CD8-positive, alpha-beta memory T cell (primary cell): ENCODE measurements around the gene SNX20. TPM values are rescaled to one million over a fixed set of nuclear protein-coding genes. Genes with fewer than 3 reads are reported as not detected.

ENCODE experiments used
- CTCF ChIA-PET: fragments of 350-600 bp; sonication (Branson Sonifier 250); formaldehyde crosslinking; loops from one replicate; lab custom pipeline; 2021; ENCODE audit warnings: antibody characterized with exemption; lab: Charles Lee
- POLR2A ChIA-PET: fragments of 350-600 bp; sonication (Branson Sonifier 250); formaldehyde crosslinking; loops from one replicate; lab custom pipeline; 2021; ENCODE audit warnings: antibody characterized with exemption; lab: Charles Lee
- DNase-seq, 5 donors: peaks; one replicate each; pipeline versions ENCODE4 v3.0.0 to v3.0.0-alpha.2; 2020 to 2022; ENCODE audit warnings: mixed read lengths in 1 of 5
- H3K27ac ChIP-seq: one replicate; pipeline ENCODE4 v1.7.0; 2013; ENCODE audit warnings: low read depth, mild to moderate bottlenecking, low read length, moderate library complexity
- H3K27me3 ChIP-seq: 2 replicates; pipeline ENCODE4 v1.7.0; 2013; ENCODE audit warnings: low read length, mild to moderate bottlenecking; ENCODE audit not compliant: insufficient read depth, poor library complexity, severe bottlenecking
- H3K36me3 ChIP-seq: 2 replicates; pipeline ENCODE4 v1.7.0; 2013; ENCODE audit warnings: mild to moderate bottlenecking, low read length, moderate library complexity; ENCODE audit not compliant: insufficient read depth
- H3K4me1 ChIP-seq: 2 replicates; pipeline ENCODE4 v1.7.0; 2013; ENCODE audit warnings: mild to moderate bottlenecking, low read length, moderate library complexity; ENCODE audit not compliant: insufficient read depth
- H3K4me3 ChIP-seq: 2 replicates; pipeline ENCODE4 v1.7.0; 2013; ENCODE audit warnings: mild to moderate bottlenecking, low read length
- H3K9me3 ChIP-seq: 2 replicates; pipeline ENCODE4 v1.7.0; 2013; ENCODE audit warnings: mild to moderate bottlenecking, low read length
- H3K27ac Mint-ChIP-seq, 8 donors: one replicate each; pipeline ENCODE4 v1.8.0; 2020 to 2021; ENCODE audit warnings: mixed read lengths in 8 of 8, mild to moderate bottlenecking in 6 of 8, inconsistent platforms in 3 of 8, moderate library complexity in 3 of 8
- H3K27me3 Mint-ChIP-seq, 2 donors: one replicate each; pipeline ENCODE4 v1.8.0; 2020 to 2021; ENCODE audit warnings: mixed read lengths in 2 of 2, mild to moderate bottlenecking in 1 of 2, moderate library complexity in 1 of 2
- H3K36me3 Mint-ChIP-seq, 3 donors: one replicate each; pipeline ENCODE4 v1.8.0; 2020 to 2021; ENCODE audit warnings: mixed read lengths in 3 of 3, inconsistent platforms in 1 of 3, mild to moderate bottlenecking in 1 of 3
- H3K4me1 Mint-ChIP-seq, 3 donors: one replicate each; pipeline ENCODE4 v1.8.0; 2020 to 2021; ENCODE audit warnings: mixed read lengths in 3 of 3, inconsistent platforms in 1 of 3, mild to moderate bottlenecking in 1 of 3
- H3K4me3 Mint-ChIP-seq, 7 donors: one replicate each; pipeline ENCODE4 v1.8.0; 2020 to 2021; ENCODE audit warnings: mixed read lengths in 7 of 7, mild to moderate bottlenecking in 6 of 7, moderate library complexity in 4 of 7, inconsistent platforms in 2 of 7
- H3K9me3 Mint-ChIP-seq, 5 donors: one replicate each; pipeline ENCODE4 v1.8.0; 2020 to 2022; ENCODE audit warnings: mixed read lengths in 5 of 5, mild to moderate bottlenecking in 3 of 5, moderate library complexity in 2 of 5, inconsistent platforms in 1 of 5
- polyA plus RNA-seq: library from polyadenylated mRNA; unstranded; fragments of 300-500 nt; fragmentation: Illumina TruSeq; gene quantifications from one replicate; pipeline ENCODE4 v1.2.3, GENCODE V29; 2021
- total RNA-seq, 2 experiments: library from RNA; stranded (reverse); gene quantifications; one replicate each; pipeline ENCODE4 v1.2.3, GENCODE V29; 2021

The SNX20 gene
- total and polyA plus RNA-seq, 3 experiments from 2014 or later: 25.0 to 61.7 (median 27.8) TPM

GRCh38 chr16:50652836-50653425 lies 28.2 kb downstream of the SNX20 start:
- Mint-ChIP-seq H3K4me1 (no peaks in the 10 kb centered on the region), H3K27me3 (no peaks in the 10 kb centered on the region), H3K27ac (no peak overlapping the region), H3K4me3 (no peak overlapping the region), H3K9me3 (no peaks in the 10 kb centered on the region), H3K36me3 (peaks cover 0 to 4% (median 0%) of the 10 kb centered on the region in 3 donors)
- ChIA-PET CTCF (interaction anchor here (1.0 kb wide), 3 partner anchors 14 to 25 kb away, joined by 3 to 5 read pairs (median 4); no protein-coding TSS in a partner anchor), POLR2A (no interaction called here)
- Histone ChIP-seq H3K27me3 (no peaks in the 10 kb centered on the region), H3K9me3 (no peaks in the 10 kb centered on the region), H3K4me1 (no peaks in the 10 kb centered on the region), H3K27ac (no peak overlapping the region), H3K4me3 (no peak overlapping the region), H3K36me3 (no peaks in the 10 kb centered on the region)
- DNase-seq: no peak

GRCh38 chr16:50651835-50652438 lies 29.2 kb downstream of the SNX20 start:
- Mint-ChIP-seq H3K27ac (no peak overlapping the region), H3K27me3 (no peaks in the 10 kb centered on the region), H3K9me3 (no peaks in the 10 kb centered on the region), H3K36me3 (peaks cover 0 to 2% (median 0%) of the 10 kb centered on the region in 3 donors), H3K4me1 (no peaks in the 10 kb centered on the region), H3K4me3 (no peak overlapping the region)
- POLR2A ChIA-PET: interaction anchor here (0.7 kb wide), 1 partner anchor 15 kb away, joined by 5 read pairs; no protein-coding TSS in a partner anchor
- Histone ChIP-seq H3K27ac (no peak overlapping the region), H3K4me1 (no peaks in the 10 kb centered on the region), H3K27me3 (no peaks in the 10 kb centered on the region), H3K4me3 (no peak overlapping the region), H3K36me3 (no peaks in the 10 kb centered on the region), H3K9me3 (no peaks in the 10 kb centered on the region)
- CTCF ChIA-PET: interaction anchor here (0.8 to 1.0 kb wide), 2 partner anchors 13 to 24 kb away, joined by 3 to 4 read pairs; no protein-coding TSS in a partner anchor
- DNase-seq: no peak

- Mint-ChIP-seq H3K27me3 (peaks cover 4 to 8% of the 10 kb centered on the region in 2 donors), H3K9me3 (no peaks in the 10 kb centered on the region), H3K36me3 (peaks cover 0 to 2% (median 0%) of the 10 kb centered on the region in 3 donors), H3K4me1 (peaks cover 4 to 7% (median 5%) of the 10 kb centered on the region in 3 donors), H3K27ac (peak overlapping the region in 1 of 8 donors; percentile 69), H3K4me3 (no peak overlapping the region)
- CTCF ChIA-PET: no interaction called here
- no peaks in the 10 kb centered on the region for H3K9me3 ChIP-seq
- DNase-seq: no peak
- POLR2A ChIA-PET: no interaction called here
- H3K27ac ChIP-seq: no peak overlapping the region
- no peaks in the 10 kb centered on the region for H3K4me1 ChIP-seq
- no peaks in the 10 kb centered on the region for H3K27me3 ChIP-seq
- H3K36me3 ChIP-seq: no peaks in the 10 kb centered on the region
- no peak overlapping the region for H3K4me3 ChIP-seq
Observed at GRCh38 chr16:50646345-50646744, 34.8 kb downstream of the SNX20 start.

GRCh38 chr16:50645563-50646220 lies 35.4 kb downstream of the SNX20 start:
- H3K27me3 ChIP-seq: no peaks in the 10 kb centered on the region
- H3K27me3 Mint-ChIP-seq: peaks cover 4 to 8% of the 10 kb centered on the region in 2 donors
- no peaks in the 10 kb centered on the region for H3K9me3 ChIP-seq
- H3K36me3 ChIP-seq: no peaks in the 10 kb centered on the region
- no peak overlapping the region for H3K4me3 ChIP-seq
- ChIA-PET POLR2A (no interaction called here), CTCF (interaction anchor here (1.0 to 1.2 kb wide), 3 partner anchors 21 to 276 kb away, joined by 3 read pairs; no protein-coding TSS in a partner anchor)
- H3K9me3 Mint-ChIP-seq: no peaks in the 10 kb centered on the region
- no peak overlapping the region for H3K27ac Mint-ChIP-seq
- H3K4me1 Mint-ChIP-seq: peaks cover 4 to 7% (median 5%) of the 10 kb centered on the region in 3 donors
- DNase-seq: no peak
- H3K4me1 ChIP-seq: no peaks in the 10 kb centered on the region
- H3K4me3 Mint-ChIP-seq: no peak overlapping the region
- H3K27ac ChIP-seq: no peak overlapping the region
- peaks cover 0 to 2% (median 0%) of the 10 kb centered on the region in 3 donors for H3K36me3 Mint-ChIP-seq

GRCh38 chr16:50644729-50645128 lies 36.4 kb downstream of the SNX20 start:
- ChIA-PET CTCF (interaction anchor here (0.8 to 1.2 kb wide), 6 partner anchors 21 to 291 kb away, joined by 3 to 6 read pairs (median 3); no protein-coding TSS in a partner anchor), POLR2A (interaction anchor here (0.6 kb wide), 1 partner anchor 162 kb away, joined by 3 read pairs; no protein-coding TSS in a partner anchor)
- no peaks in the 10 kb centered on the region for H3K9me3 ChIP-seq
- Mint-ChIP-seq H3K27me3 (peaks cover 4 to 10% of the 10 kb centered on the region in 2 donors), H3K9me3 (no peaks in the 10 kb centered on the region), H3K4me1 (peaks cover 4 to 7% (median 5%) of the 10 kb centered on the region in 3 donors), H3K4me3 (no peak overlapping the region), H3K27ac (peak overlapping the region in 2 of 8 donors; percentile 45 to 46), H3K36me3 (no peaks in the 10 kb centered on the region)
- DNase-seq: peak in 3 of 5 donors; percentile 33 to 64 (median 50)
- no peak overlapping the region for H3K27ac ChIP-seq
- no peaks in the 10 kb centered on the region for H3K27me3 ChIP-seq
- no peak overlapping the region for H3K4me3 ChIP-seq
- H3K4me1 ChIP-seq: no peaks in the 10 kb centered on the region
- H3K36me3 ChIP-seq: no peaks in the 10 kb centered on the region

- no peak for DNase-seq
- H3K36me3 Mint-ChIP-seq: no peaks in the 10 kb centered on the region
- H3K9me3 Mint-ChIP-seq: no peaks in the 10 kb centered on the region
- no peak overlapping the region for H3K4me3 Mint-ChIP-seq
- H3K27me3 ChIP-seq: no peaks in the 10 kb centered on the region
- peaks cover 4 to 11% of the 10 kb centered on the region in 2 donors for H3K27me3 Mint-ChIP-seq
- H3K4me3 ChIP-seq: no peak overlapping the region
- H3K4me1 ChIP-seq: no peaks in the 10 kb centered on the region
- no peak overlapping the region for H3K27ac ChIP-seq
- ChIA-PET CTCF (interaction anchor here (0.9 to 1.4 kb wide), 6 partner anchors 21 to 290 kb away, joined by 3 to 6 read pairs (median 3); no protein-coding TSS in a partner anchor), POLR2A (no interaction called here)
- H3K4me1 Mint-ChIP-seq: peaks cover 4 to 7% (median 5%) of the 10 kb centered on the region in 3 donors
- H3K27ac Mint-ChIP-seq: no peak overlapping the region
- H3K9me3 ChIP-seq: no peaks in the 10 kb centered on the region
- no peaks in the 10 kb centered on the region for H3K36me3 ChIP-seq
Observed at GRCh38 chr16:50644245-50644644, 36.9 kb downstream of the SNX20 start.

- H3K4me1 Mint-ChIP-seq: peaks cover 4 to 7% (median 5%) of the 10 kb centered on the region in 3 donors
- peaks cover 4 to 11% of the 10 kb centered on the region in 2 donors for H3K27me3 Mint-ChIP-seq
- H3K4me3 ChIP-seq: no peak overlapping the region
- peak overlapping the region in 1 of 8 donors; percentile 22 for H3K27ac Mint-ChIP-seq
- DNase-seq: no peak
- H3K9me3 ChIP-seq: no peaks in the 10 kb centered on the region
- CTCF ChIA-PET: interaction anchor here (0.9 to 1.4 kb wide), 2 partner anchors 23 to 287 kb away, joined by 3 to 6 read pairs; no protein-coding TSS in a partner anchor
- H3K4me3 Mint-ChIP-seq: no peak overlapping the region
- POLR2A ChIA-PET: no interaction called here
- no peak overlapping the region for H3K27ac ChIP-seq
- no peaks in the 10 kb centered on the region for H3K4me1 ChIP-seq
- H3K36me3 ChIP-seq: no peaks in the 10 kb centered on the region
- H3K27me3 ChIP-seq: no peaks in the 10 kb centered on the region
- H3K9me3 Mint-ChIP-seq: no peaks in the 10 kb centered on the region
- H3K36me3 Mint-ChIP-seq: no peaks in the 10 kb centered on the region
Observed at GRCh38 chr16:50643192-50643591, 37.9 kb downstream of the SNX20 start.
